OCI-LY3 (cell line): ENCODE results near the gene HOMEZ.

ENCODE experiments used
- CTCF ChIP-seq: fragments of 200-600, 300-600 bp; sonication (generic); IDR thresholded peaks from 2 replicates; pipeline ENCODE4 v1.5.1; 2014; ENCODE audit warnings: antibody characterized with exemption, low read length, low read depth
- EZH2phosphoT487 ChIP-seq: fragments of 200-600 bp; shearing (Covaris generic); IDR thresholded peaks from 2 replicates; pipeline ENCODE4 v1.6.1; 2018; ENCODE audit warnings: antibody characterized with exemption, mixed run types, low read depth

- TF ChIP-seq CTCF = no peak
- TF ChIP-seq EZH2phosphoT487 = no peak
Measured at GRCh38 chr14:23227566-23227965, 58.4 kb downstream of the HOMEZ start.
